Neural progenitor cell (in vitro differentiated cells): Measurements from ENCODE around the gene TGFBR3.

Experiments
- CTCF ChIP-seq: fragments of 200-600 bp; sonication (generic); IDR thresholded peaks from 2 replicates; pipeline ENCODE4 v1.5.1; 2017; ENCODE audit warnings: antibody characterized with exemption, mild to moderate bottlenecking
- EZH2 ChIP-seq: fragments of 200-600 bp; sonication (generic); IDR thresholded peaks from 2 replicates; pipeline ENCODE4 v1.6.1; 2017; ENCODE audit warnings: antibody characterized with exemption, mild to moderate bottlenecking, moderate library complexity

- TF ChIP-seq CTCF (no peak), EZH2 (no peak)
Observed at GRCh38 chr1:91889717-91890459, 3.9 kb upstream of the TGFBR3 start.
